Motor neuron (in vitro differentiated cells): Measurements from ENCODE around the gene UNC5A. TPM values are rescaled to one million over a fixed set of nuclear protein-coding genes. Genes with fewer than 3 reads are reported as not detected.

ENCODE experiments used
- ATAC-seq, 8 experiments: fragments of 200-7000 bp; cut with Tn5 transposase; replicated peaks in 6 of 8; 2 replicates each; pipeline ENCODE4 v1.8.0; 2021; ENCODE audit warnings: mild to moderate bottlenecking in 8 of 8, moderate library complexity in 8 of 8
- H3K27ac ChIP-seq, 2 donors: fragments of 250-450 bp; sonication (Bioruptor Pico); 2 replicates each; pipeline ENCODE4 v1.9.0; 2021; ENCODE audit warnings: antibody characterized with exemption in 2 of 2, mild to moderate bottlenecking in 2 of 2, moderate library complexity in 1 of 2
- H3K4me1 ChIP-seq, 2 donors: fragments of 250-450 bp; sonication (Bioruptor Pico); replicated peaks in 1 of 2; 2 replicates each; pipeline ENCODE4 v1.6.1; 2021; ENCODE audit warnings: antibody characterized with exemption in 2 of 2, mild to moderate bottlenecking in 2 of 2, moderate library complexity in 1 of 2
- H3K4me3 ChIP-seq, 5 donors: fragments of 250-450 bp; sonication (Bioruptor Pico); 2 replicates each; pipeline ENCODE4 v1.9.0; 2021; ENCODE audit warnings: antibody characterized with exemption in 5 of 5, mild to moderate bottlenecking in 5 of 5, moderate library complexity in 4 of 5
- WGBS, 10 experiments: fragments of 450-650 bp; shearing (Covaris generic); methylation state at CpG; one replicate each; pipeline ENCODE4 v1.0.0; 2022; 5-methylcytosine and 5-hydroxymethylcytosine counted together
- in situ Hi-C, 9 experiments: fragments of 400-800 bp; cut with MboI; loops; one replicate each; pipeline ENCODE4 v1.15.0; 2021; ENCODE audit warnings: low sequenced_read_pairs in 9 of 9, low pct_unique_long_range_greater_than_20kb in 2 of 9; ENCODE audit not compliant: unreplicated experiment in 9 of 9
- total RNA-seq, 8 experiments: library from RNA; unstranded; fragments of 300-600 nt; gene quantifications; 2 replicates each; pipeline versions ENCODE4 v1.2.3 to v1.2.4, GENCODE V29; 2022

UNC5A gene
- total RNA-seq, 8 experiments from 2014 or later: 0.22 to 4.4 (median 0.92) TPM

DNA sequence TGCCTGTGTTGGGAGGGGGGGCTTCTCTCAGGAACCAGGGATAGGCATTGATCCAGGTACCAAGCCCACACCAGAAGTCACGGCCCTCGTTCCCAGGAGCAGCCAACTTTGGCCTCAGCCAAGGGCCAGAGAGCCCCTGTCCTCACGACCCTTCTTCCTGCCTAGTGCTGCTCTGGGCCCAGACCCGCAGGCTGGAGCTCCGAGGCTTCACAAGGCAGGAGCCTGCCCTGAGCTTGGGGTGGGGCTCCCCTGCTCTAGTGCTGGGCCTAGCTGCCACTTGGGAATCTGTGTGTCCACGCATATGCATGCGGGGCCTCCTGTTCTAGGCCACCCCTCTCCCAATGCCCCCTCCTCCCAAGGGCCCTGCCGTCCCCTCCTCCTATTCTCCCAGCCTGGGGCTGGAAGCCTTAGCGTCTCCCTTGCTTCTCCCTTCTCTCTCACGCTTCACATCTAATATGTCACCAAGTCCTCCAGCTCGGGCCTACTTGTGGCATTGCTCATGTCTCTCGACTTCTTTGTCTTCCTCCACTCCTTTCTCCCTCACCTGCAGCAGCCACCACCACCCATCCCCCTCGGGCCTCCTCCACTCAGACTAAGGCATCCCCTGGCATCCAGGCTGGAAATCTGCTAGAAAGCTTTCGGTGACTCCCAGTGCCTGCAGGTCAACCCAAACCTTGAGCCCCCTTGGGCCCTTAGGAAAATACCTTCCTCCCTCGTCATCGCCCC, 3.4 kb downstream of the UNC5A start:
- 60 to 80% (median 60%) methylated on average over 1 to 4 of the region's 16 CpGs; no CpG with 5 or more reads in 7 of the 10 experiments for WGBS, 10 experiments
- in situ Hi-C loops: no loop called here
- no peak overlapping the region for H3K4me3 ChIP-seq
- H3K27ac ChIP-seq: no peak overlapping the region
- no peak for ATAC-seq
- H3K4me1 ChIP-seq: peaks cover 14 to 31% of the 10 kb centered on the region in 2 donors

DNA sequence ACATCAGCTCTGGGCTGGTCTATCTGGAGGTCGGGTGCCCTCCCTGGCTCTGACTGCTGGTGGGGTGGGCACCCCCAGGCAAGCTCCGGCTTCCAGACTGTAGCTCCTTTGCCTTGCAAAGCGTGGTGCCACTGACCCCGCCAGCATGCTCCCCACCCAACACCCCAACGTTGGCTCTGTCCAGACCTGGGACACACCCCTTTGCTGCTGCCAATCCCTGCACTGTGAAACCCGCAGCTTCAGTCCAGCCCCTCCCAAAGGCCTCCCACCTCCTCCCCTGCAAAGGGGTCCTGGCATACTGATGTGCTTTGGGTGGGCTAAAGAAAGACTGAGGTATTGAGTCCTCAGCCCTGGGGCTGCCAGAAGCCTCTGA, 3.9 kb downstream of the UNC5A start:
- in situ Hi-C loops: no loop called here
- H3K4me3 ChIP-seq: no peak overlapping the region
- H3K27ac ChIP-seq: no peak overlapping the region
- H3K4me1 ChIP-seq: peaks cover 14 to 31% of the 10 kb centered on the region in 2 donors
- no peak for ATAC-seq
- 60% methylated on average over 2 of the region's 6 CpGs; no CpG with 5 or more reads in 9 of the 10 experiments for WGBS, 10 experiments

DNA sequence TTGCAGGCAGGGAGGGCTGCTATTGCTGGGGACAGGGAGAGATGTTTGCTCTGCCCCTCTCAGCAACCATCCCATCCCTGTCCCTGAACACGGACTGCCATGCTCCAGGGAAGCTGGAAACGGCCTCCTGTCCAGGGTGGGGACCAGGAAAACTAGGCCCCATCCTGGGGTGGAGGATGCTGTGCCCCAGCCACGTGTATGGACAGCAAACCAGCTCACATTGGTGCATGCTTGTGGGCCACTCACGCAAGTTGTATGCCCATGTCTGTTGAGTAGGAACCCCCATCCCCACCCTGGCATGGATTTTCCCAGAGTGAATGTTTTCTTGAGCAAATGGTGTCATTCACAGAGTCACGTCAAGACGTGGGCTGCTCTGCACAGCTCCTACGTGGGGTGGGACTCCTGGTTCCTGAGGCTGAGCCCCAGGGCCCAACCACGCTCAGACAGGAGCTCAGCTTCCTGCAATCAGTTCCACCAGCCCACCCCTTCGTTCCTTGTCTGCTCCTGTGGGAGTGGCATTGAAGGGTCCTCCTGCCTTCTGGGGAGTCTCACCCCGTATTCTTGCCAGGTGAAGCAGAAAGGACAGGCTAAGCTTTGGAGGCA, 4.6 kb downstream of the UNC5A start:
- H3K27ac ChIP-seq: no peak overlapping the region
- no peak for ATAC-seq
- WGBS, 10 experiments: 28 to 83% (median 60%) methylated on average over 1 to 2 of the region's 10 CpGs; no CpG with 5 or more reads in 7 of the 10 experiments

DNA sequence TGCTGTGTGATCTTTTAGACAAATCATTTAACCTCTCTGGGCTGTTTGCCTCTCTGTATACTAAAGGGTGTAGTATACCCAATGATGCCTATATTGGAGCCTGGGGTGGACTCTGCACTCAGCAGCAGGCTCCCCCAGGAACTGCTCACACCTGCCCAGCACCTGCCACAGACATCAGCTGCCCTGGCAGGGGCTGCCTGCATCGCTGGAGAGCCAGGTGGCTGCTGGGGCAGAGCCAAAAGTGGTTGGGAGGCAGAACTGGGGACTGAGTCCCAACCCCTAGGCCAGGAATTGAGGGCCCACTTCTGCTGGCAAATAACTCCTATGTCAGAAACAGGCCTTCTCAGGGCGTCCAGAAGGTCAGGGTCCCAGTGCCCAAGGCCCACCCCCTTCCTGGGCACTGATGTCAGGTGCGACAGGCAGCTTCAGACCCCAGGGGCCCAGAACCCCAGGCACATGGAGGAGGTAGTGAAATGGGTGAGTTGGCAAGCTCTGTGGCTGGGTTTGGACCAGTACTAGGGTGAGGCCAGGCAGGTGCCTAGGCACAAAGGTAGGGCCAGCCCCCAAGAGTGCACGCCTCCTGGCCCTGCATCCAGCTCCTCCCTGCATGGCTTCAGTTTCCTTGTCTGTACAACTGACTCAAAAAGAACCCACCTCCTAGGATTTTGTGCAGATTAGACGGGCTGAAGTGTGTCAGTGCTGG, 5.8 kb downstream of the UNC5A start:
- in situ Hi-C loops: no loop called here
- WGBS, 10 experiments: 0 to 100% (median 75%) methylated on average over 1 to 2 of the region's 5 CpGs; no CpG with 5 or more reads in 4 of the 10 experiments
- no peak for ATAC-seq
- Histone ChIP-seq H3K27ac (no peak overlapping the region), H3K4me3 (no peak overlapping the region), H3K4me1 (peaks cover 14 to 29% of the 10 kb centered on the region in 2 donors)

More for the DNA sequence above, 4.6 kb downstream of the UNC5A start:
- in situ Hi-C loops: no loop called here
- H3K4me3 ChIP-seq: no peak overlapping the region
- H3K4me1 ChIP-seq: peaks cover 14 to 31% of the 10 kb centered on the region in 2 donors

DNA sequence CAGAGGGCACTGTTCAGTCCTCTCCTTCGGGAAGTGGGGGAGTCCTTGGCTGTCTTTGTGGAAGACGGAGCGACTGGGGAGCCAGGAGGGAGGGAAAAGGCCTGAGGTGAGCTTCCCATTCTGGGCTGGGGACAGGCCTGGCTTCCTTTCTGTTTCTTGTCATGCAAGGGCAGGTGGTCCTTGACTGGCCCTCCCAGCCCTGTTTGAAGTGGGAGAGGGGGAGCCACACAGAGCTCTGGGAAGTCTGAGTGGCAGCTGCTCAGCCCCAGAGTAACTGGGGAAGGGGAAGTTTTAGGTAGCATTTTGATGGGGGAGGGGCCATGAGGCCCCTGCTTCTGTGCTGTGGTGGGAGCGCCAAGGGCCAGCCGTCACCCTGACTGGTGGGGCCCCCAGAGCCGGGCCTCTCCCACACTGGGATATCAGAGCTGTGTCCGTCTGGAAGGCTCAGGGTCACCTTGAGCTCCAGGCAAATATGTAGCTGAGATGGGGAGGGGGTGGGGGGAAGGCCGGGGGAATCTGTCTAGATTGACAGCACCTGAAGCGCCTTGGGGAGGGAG, 6.5 kb downstream of the UNC5A start:
- 33% methylated on average over 2 of the region's 9 CpGs; no CpG with 5 or more reads in 9 of the 10 experiments for WGBS, 10 experiments
- Histone ChIP-seq H3K27ac (no peak overlapping the region), H3K4me1 (peaks cover 14 to 25% of the 10 kb centered on the region in 2 donors), H3K4me3 (peak overlapping the region in 2 of 5 donors; percentile 35 to 37)
- in situ Hi-C loops: no loop called here
- ATAC-seq: peak in 4 of 8 experiments; percentile 3 to 17 (median 10)

DNA sequence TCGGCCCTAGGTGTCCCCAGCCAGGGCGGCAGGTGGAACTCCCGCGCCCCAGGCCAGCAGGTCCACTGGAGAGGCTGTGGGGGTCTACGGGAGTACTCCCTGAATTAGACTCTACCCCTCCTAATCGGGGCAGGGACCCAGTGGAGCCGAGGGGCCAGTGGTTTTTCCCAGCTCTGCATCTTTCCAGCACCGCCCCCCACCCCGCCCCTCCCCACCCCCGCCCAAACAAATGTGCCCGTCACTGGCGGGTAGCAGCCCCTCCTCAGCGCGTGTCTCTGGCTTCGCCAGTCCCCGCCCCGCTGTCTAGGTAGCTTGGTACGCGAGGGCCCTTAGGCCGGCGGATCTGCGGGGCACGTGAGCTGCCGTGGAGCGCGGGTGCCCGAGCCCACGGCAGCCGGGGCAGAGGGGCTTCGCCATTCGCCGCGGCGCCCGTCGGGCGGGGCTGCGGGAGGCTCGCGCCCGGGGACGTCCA, 7.0 kb downstream of the UNC5A start:
- Histone ChIP-seq H3K27ac (no peak overlapping the region), H3K4me1 (peaks cover 15 to 29% of the 10 kb centered on the region in 2 donors), H3K4me3 (peak overlapping the region; percentile 29 to 42 (median 37))
- peak; percentile 34 to 77 (median 72) for ATAC-seq
- in situ Hi-C loops: no loop called here
- no CpG with 5 or more reads among the region's 42 CpGs for WGBS, 10 experiments

DNA sequence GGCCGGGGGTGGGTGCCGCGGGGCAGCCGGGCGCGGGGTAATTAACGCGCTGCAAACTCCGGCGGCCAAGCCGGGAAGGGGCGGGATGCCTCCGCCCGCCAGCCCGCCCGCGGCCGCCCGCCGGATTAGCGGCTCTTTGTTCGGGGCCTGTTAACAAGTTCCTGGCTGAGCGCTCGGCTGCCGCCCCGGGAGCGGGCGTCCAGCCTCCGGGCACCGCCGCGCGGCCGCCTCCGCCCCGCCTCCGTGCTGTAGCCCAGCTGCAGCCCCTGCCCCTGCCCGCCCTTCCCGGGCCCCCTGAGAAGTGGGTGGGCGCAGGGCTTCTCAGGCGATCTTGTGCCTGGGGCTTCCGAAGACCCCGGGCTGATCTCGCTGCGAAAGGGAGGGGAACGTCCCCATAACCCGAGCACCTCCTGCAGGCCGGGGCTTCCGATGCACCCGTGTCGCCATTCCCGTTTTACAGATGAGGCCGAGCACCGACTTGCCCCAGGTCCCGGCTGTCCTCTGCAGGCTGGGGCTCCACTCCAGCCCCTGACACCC, 7.5 kb downstream of the UNC5A start:
- Histone ChIP-seq H3K27ac (no peak overlapping the region), H3K4me3 (peak overlapping the region; percentile 29 to 42 (median 37)), H3K4me1 (peaks cover 19 to 29% of the 10 kb centered on the region in 2 donors)
- in situ Hi-C loops: no loop called here
- WGBS, 10 experiments: 0 to 13% (median 0%) methylated on average over 3 to 4 of the region's 55 CpGs; no CpG with 5 or more reads in 4 of the 10 experiments
- peak in 7 of 8 experiments; percentile 47 to 79 (median 55) for ATAC-seq

DNA sequence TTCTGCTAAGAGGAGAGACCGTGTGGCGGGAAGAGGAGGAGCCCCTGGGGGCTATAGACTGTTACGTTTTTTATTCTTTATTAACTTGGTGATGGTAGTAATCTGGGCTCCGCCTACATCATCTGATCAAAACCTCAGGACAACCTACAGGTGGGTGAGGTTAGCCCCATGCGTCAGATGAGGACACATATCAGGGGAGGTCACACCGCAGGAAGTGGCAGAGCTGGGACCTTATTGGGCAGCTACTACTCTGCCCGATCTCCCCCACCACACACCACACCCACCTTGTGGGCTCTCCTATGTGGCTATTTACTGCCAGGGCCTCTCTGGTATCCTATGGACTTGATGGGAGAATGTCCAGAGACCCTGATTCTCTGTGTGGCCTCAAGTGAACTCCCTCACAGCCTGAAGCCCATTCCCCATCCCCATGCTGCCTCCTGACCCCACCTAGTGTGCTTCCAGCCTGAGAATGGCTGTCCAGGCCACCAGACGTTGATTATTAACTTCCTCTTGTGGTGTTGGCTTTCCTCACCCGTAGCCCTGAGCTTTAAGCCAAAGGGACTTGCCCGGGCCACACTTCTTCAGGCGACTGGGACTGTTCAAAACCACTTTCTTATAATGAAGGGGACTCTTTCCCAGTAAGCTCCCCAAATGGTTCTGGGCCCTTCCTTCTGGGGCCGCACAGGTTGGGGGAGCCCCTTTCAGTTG, 8.2 kb downstream of the UNC5A start:
- peak overlapping the region in 2 of 5 donors; percentile 35 to 37 for H3K4me3 ChIP-seq

DNA sequence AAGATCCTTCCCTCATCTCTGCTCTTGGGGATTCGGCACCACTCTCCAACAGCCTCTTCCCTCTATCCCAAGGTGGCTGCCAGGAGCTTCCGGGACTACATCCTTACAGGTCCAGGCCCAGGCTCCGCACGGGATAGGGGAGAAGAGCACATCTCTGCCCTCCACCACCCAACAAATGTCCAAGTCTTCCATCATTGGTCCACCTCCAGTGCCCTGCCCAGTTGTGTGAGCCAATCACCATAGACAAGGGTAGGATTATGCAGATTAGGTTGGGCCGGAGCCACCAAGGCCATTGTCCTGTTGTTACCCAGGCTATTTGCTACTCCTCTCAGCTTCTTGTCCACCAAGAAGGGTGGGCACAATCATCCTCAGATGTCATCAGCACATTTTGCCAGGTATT, 9.1 kb downstream of the UNC5A start:
- Histone ChIP-seq H3K27ac (no peak overlapping the region), H3K4me1 (peaks cover 19 to 26% of the 10 kb centered on the region in 2 donors), H3K4me3 (no peak overlapping the region)
- in situ Hi-C loops: no loop called here
- WGBS, 10 experiments: 7 to 92% (median 61%) methylated on average over 1 to 3 of the region's 5 CpGs; no CpG with 5 or more reads in 4 of the 10 experiments
- no peak for ATAC-seq

More for the DNA sequence above, 8.2 kb downstream of the UNC5A start:
- in situ Hi-C loops: no loop called here
- 33 to 100% (median 45%) methylated on average over 1 to 7 of the region's 12 CpGs; no CpG with 5 or more reads in 5 of the 10 experiments for WGBS, 10 experiments
- Histone ChIP-seq H3K27ac (no peak overlapping the region), H3K4me1 (peaks cover 19 to 28% of the 10 kb centered on the region in 2 donors)
- ATAC-seq: no peak

DNA sequence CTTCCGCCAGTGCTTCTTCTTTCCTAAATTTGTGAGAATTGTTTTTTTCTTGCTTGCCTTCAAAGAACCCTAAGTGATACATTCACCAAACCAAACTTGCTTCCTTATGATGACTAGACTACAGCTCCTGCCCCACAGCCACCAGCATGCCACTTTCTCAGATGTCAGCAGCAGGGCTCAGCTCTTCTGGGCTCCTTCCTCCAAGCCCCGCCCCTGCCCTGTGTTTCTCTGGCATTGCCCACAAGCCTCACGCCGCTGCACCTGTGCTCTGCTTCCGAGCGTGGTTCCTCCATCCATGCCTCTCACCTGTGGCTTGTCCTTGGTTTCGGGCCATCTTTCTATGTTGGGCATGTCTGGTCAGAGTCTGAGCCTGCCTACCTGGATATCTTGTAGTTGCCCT, 10.6 kb downstream of the UNC5A start:
- 60 to 100% (median 83%) methylated on average over 1 to 5 of the region's 7 CpGs; no CpG with 5 or more reads in 3 of the 10 experiments for WGBS, 10 experiments
- in situ Hi-C loops: no loop called here
- no peak overlapping the region for H3K4me3 ChIP-seq
- H3K27ac ChIP-seq: no peak overlapping the region
- no peak for ATAC-seq
- H3K4me1 ChIP-seq: peaks cover 19 to 26% of the 10 kb centered on the region in 2 donors

DNA sequence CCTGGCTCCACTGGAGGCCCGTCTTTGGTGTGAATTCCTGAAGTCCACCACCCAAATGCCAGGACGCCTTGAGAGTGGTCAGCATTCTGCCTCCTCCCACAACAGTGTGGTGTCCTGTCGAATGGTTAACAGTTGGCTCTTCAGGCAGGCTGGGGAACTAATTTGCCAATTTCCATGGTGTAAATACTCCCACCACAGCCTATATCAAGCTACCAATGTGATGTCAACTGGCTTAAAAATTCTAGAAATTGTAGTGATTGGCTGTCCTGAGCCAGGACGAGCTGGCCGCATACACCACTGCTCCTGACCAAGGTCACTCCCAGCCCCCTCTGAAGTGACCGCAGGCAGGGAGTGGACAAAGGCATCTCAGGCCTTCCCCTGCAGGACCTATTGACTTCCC, 11.1 kb downstream of the UNC5A start:
- in situ Hi-C loops: no loop called here
- no peak for ATAC-seq
- Histone ChIP-seq H3K27ac (no peak overlapping the region), H3K4me3 (no peak overlapping the region), H3K4me1 (peaks cover 19 to 26% of the 10 kb centered on the region in 2 donors)
- WGBS, 10 experiments: 50 to 100% (median 61%) methylated on average over 1 to 3 of the region's 6 CpGs; no CpG with 5 or more reads in 4 of the 10 experiments
